GM12878 (cell line): ENCODE measurements around the gene COL27A1.
"Not testable (repeated sequence)": the region's sequence is repeated elsewhere in the genome, so short reads cannot be mapped to it uniquely, and the experiment has no call there.

ENCODE experiments used
- CEBPB ChIP-seq, 2 experiments: fragments of 150-350 bp in 1 of 2; IDR thresholded peaks; 2 replicates each; pipeline ENCODE4 v1.6.1; 2012 to 2014; ENCODE audit warnings: low read depth in 2 of 2, low read length in 2 of 2, borderline replicate concordance in 1 of 2, inconsistent platforms in 1 of 2
- CREB1 ChIP-seq: IDR thresholded peaks from 2 replicates; pipeline ENCODE4 v1.6.1; 2012; ENCODE audit warnings: low read depth, mild to moderate bottlenecking, inconsistent platforms
- EZH2 ChIP-seq: IDR thresholded peaks from 2 replicates; pipeline ENCODE4 v1.6.1; 2012; ENCODE audit warnings: low read depth, mild to moderate bottlenecking, control low read depth, inconsistent platforms, low read length, borderline replicate concordance; ENCODE audit not compliant: control insufficient read depth
- HDAC2 ChIP-seq: fragments of 200-600 bp; sonication (generic); IDR thresholded peaks from 2 replicates; pipeline ENCODE4 v1.6.1; 2017
- MXI1 ChIP-seq: fragments of 150-350 bp; IDR thresholded peaks from 2 replicates; pipeline ENCODE4 v1.6.1; 2011; ENCODE audit warnings: low read depth, mild to moderate bottlenecking, inconsistent platforms, low read length, improper control_type of control experiment
- NRF1 ChIP-seq: conservative IDR thresholded peaks from 2 replicates; pipeline ENCODE4 v1.6.1; 2011; ENCODE audit warnings: mild to moderate bottlenecking, low read depth, low read length, improper control_type of control experiment
- POLR2A ChIP-seq: IDR thresholded peaks from 2 replicates; pipeline ENCODE4 v1.6.1; 2011; ENCODE audit warnings: low read depth, mild to moderate bottlenecking, low read length
- POLR2AphosphoS5 ChIP-seq: IDR thresholded peaks from 2 replicates; pipeline ENCODE4 v1.6.1; 2011; ENCODE audit warnings: mild to moderate bottlenecking, low read length, inconsistent platforms
- RFX5 ChIP-seq: IDR thresholded peaks from 2 replicates; pipeline ENCODE4 v1.6.1; 2011; ENCODE audit warnings: low read depth, low read length, improper control_type of control experiment
- SIN3A ChIP-seq: IDR thresholded peaks from 2 replicates; pipeline ENCODE4 v1.6.1; 2012; ENCODE audit warnings: low read depth, low read length, improper control_type of control experiment
- SPI1 ChIP-seq: IDR thresholded peaks from 2 replicates; pipeline ENCODE4 v1.6.1; 2011; ENCODE audit warnings: low read depth, mild to moderate bottlenecking, low read length, moderate library complexity, borderline replicate concordance; ENCODE audit not compliant: insufficient read depth
- TF ChIP-seq, protein P1 (sequence below), 3 experiments: IDR thresholded peaks in 2 of 3; conservative IDR thresholded peaks in 1 of 3; 2 replicates each; pipeline ENCODE4 v1.5.1; 2011; ENCODE audit warnings: low read depth in 3 of 3, low read length in 3 of 3, mild to moderate bottlenecking in 3 of 3, control low read depth in 2 of 3, moderate library complexity in 2 of 3, inconsistent platforms in 1 of 3, mixed read lengths in 1 of 3; ENCODE audit not compliant: control insufficient read depth in 2 of 3, insufficient read depth in 1 of 3; ENCODE audit errors: extremely low read depth in 1 of 3
- TF ChIP-seq, protein P2 (sequence below): IDR thresholded peaks from 2 replicates; pipeline ENCODE4 v1.6.1; 2012; ENCODE audit warnings: mild to moderate bottlenecking, low read depth, low read length
- TF ChIP-seq, protein P3 (sequence below): IDR thresholded peaks from 2 replicates; pipeline ENCODE4 v1.6.1; 2011; ENCODE audit warnings: borderline replicate concordance, low read depth, mild to moderate bottlenecking, moderate library complexity, mixed read lengths, low read length; ENCODE audit not compliant: insufficient read depth; ENCODE audit errors: extremely low read length

DNA sequence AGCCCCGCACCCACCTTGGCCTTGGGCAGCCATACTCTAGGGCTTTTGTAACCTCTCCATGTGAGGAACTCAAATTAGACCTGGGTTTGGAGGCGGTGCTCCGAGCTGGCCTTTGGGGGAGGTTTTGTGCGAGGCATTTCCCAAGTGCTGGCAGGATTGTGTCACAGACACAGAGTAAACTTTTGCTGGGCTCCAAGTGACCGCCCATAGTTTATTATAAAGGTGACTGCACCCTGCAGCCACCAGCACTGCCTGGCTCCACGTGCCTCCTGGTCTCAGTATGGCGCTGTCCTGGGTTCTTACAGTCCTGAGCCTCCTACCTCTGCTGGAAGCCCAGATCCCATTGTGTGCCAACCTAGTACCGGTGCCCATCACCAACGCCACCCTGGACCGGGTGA, 174.3 kb downstream of the COL27A1 start, which contains the start of gene ORM2:
- TF ChIP-seq, protein P1, sequence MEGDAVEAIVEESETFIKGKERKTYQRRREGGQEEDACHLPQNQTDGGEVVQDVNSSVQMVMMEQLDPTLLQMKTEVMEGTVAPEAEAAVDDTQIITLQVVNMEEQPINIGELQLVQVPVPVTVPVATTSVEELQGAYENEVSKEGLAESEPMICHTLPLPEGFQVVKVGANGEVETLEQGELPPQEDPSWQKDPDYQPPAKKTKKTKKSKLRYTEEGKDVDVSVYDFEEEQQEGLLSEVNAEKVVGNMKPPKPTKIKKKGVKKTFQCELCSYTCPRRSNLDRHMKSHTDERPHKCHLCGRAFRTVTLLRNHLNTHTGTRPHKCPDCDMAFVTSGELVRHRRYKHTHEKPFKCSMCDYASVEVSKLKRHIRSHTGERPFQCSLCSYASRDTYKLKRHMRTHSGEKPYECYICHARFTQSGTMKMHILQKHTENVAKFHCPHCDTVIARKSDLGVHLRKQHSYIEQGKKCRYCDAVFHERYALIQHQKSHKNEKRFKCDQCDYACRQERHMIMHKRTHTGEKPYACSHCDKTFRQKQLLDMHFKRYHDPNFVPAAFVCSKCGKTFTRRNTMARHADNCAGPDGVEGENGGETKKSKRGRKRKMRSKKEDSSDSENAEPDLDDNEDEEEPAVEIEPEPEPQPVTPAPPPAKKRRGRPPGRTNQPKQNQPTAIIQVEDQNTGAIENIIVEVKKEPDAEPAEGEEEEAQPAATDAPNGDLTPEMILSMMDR (IDR thresholded peaks at IDR 0.05 in 2 of 3, conservative IDR thresholded peaks at IDR 0.05 in 1 of 3; ENCODE audit: control insufficient read depth in 2 of 3, extremely low read depth in 1 of 3, insufficient read depth in 1 of 3, low read depth in 3 of 3, low read length in 3 of 3): not testable (repeated sequence)
- TF ChIP-seq CEBPB (IDR thresholded peaks at IDR 0.05; ENCODE audit: borderline replicate concordance in 1 of 2, low read depth in 2 of 2, low read length in 2 of 2); SPI1; CREB1; RFX5; NRF1; SIN3A; POLR2AphosphoS5; POLR2A; MXI1; HDAC2; EZH2: not testable (repeated sequence)
- TF ChIP-seq, protein P2, sequence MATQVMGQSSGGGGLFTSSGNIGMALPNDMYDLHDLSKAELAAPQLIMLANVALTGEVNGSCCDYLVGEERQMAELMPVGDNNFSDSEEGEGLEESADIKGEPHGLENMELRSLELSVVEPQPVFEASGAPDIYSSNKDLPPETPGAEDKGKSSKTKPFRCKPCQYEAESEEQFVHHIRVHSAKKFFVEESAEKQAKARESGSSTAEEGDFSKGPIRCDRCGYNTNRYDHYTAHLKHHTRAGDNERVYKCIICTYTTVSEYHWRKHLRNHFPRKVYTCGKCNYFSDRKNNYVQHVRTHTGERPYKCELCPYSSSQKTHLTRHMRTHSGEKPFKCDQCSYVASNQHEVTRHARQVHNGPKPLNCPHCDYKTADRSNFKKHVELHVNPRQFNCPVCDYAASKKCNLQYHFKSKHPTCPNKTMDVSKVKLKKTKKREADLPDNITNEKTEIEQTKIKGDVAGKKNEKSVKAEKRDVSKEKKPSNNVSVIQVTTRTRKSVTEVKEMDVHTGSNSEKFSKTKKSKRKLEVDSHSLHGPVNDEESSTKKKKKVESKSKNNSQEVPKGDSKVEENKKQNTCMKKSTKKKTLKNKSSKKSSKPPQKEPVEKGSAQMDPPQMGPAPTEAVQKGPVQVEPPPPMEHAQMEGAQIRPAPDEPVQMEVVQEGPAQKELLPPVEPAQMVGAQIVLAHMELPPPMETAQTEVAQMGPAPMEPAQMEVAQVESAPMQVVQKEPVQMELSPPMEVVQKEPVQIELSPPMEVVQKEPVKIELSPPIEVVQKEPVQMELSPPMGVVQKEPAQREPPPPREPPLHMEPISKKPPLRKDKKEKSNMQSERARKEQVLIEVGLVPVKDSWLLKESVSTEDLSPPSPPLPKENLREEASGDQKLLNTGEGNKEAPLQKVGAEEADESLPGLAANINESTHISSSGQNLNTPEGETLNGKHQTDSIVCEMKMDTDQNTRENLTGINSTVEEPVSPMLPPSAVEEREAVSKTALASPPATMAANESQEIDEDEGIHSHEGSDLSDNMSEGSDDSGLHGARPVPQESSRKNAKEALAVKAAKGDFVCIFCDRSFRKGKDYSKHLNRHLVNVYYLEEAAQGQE: not testable (repeated sequence)
- TF ChIP-seq, protein P3, sequence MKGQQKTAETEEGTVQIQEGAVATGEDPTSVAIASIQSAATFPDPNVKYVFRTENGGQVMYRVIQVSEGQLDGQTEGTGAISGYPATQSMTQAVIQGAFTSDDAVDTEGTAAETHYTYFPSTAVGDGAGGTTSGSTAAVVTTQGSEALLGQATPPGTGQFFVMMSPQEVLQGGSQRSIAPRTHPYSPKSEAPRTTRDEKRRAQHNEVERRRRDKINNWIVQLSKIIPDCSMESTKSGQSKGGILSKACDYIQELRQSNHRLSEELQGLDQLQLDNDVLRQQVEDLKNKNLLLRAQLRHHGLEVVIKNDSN: not testable (repeated sequence)
